ENCODE measurements around the gene SLC2A1.

GRCh38 chr1:42998386-42998785 is 39.7 kb upstream of the SLC2A1 start:
- TF ChIP-seq CTCF (conservative IDR thresholded peaks at IDR 0.05; ENCODE audit: low read length) (no peak), EZH2phosphoT487 (IDR thresholded peaks at IDR 0.05; ENCODE audit: borderline replicate concordance, low read depth, low read length) (no peak)

All from OCI-LY7 (cell line).